ENCODE results near the gene MATN1.
A peak's percentile ranks its signal among the peaks of the same experiment; 100 is the strongest.

MATN1 gene

DNA sequence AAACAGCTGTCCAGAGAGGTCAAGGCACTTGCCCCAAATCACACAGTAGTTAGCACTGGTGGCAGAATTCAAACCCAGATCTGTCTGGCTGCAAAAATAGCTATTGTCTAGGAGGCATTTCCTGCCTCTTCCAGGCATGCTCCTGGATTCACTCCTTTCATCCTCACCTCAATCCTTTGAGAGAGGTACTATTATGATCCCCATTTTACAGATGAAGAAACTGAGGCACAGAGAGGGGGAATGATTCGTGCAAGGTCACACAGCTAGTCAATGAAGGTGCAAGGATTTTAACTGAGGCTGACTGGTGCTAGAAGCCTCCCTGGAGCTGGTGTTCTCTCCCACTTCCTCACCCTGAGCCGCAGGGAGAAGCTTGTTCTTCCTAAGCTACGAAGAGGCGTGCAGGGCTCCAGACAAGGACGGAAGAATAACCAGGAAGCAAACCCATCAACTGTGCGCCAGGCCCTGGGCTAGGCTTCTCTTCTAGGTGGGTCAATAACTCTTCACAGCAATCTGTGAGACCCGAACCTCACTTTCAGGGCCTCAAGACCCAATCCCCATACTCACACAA, 34.8 kb upstream of the MATN1 start:
- H3K27ac ChIP-seq: no peak overlapping the region; the same call in 1 of the 2 replicates
- DNase-seq (ENCODE audit: low spot score): no peak
- ChIA-PET CTCF (interaction anchor here (1.1 to 1.2 kb wide), 2 partner anchors 21 to 44 kb away, joined by 3 to 4 read pairs; no protein-coding TSS in a partner anchor), POLR2A (ENCODE audit: low non-redundant PET) (no interaction called here)
- TF ChIP-seq, protein P1, sequence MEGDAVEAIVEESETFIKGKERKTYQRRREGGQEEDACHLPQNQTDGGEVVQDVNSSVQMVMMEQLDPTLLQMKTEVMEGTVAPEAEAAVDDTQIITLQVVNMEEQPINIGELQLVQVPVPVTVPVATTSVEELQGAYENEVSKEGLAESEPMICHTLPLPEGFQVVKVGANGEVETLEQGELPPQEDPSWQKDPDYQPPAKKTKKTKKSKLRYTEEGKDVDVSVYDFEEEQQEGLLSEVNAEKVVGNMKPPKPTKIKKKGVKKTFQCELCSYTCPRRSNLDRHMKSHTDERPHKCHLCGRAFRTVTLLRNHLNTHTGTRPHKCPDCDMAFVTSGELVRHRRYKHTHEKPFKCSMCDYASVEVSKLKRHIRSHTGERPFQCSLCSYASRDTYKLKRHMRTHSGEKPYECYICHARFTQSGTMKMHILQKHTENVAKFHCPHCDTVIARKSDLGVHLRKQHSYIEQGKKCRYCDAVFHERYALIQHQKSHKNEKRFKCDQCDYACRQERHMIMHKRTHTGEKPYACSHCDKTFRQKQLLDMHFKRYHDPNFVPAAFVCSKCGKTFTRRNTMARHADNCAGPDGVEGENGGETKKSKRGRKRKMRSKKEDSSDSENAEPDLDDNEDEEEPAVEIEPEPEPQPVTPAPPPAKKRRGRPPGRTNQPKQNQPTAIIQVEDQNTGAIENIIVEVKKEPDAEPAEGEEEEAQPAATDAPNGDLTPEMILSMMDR (conservative IDR thresholded peaks at IDR 0.05; ENCODE audit: low read depth): no peak

DNA sequence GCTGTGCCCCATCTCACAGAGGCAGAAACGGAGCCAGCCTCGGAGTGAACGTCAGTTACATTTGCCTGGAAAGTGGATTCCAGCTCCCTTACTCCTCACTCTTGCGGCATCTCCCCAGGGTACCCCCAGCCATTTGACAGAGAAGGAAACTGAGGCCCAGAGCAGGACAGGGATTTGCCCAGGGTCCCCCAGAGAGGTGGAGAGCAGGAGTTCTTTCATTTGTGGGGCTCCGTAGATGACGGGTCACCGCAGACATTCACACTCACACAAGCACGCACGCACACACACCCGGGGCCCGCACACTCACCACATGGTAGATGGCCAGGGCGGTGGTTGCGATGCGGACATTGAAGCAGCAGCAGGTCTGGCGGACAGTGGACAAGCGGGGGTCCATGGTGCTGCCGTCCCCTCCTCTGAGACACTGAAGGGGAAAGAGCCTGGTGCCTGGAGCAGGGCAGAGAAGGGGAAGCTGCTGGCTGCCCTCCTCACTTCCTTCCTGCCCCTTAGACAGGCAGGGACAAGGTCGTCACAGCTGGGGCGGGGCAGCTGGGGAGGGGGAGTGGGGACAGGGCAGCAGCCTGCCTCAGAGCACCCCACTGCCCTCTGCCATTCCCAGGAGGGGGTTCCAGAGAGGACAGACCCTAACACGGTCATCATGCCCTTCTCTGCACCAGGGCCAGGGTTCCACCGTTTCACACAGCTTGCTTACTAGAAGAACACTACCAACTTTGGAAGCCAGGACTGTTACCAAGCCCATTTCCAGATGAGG, 34.2 kb upstream of the MATN1 start, which contains the start of gene LAPTM5:
TSS of gene LAPTM5 (minus strand) at position 423 of the 769 bp plus-strand sequence. CDS start at position 394, 29 bp downstream.
- no peak for DNase-seq (ENCODE audit: low spot score)
- TF ChIP-seq, protein P1 (conservative IDR thresholded peaks at IDR 0.05; ENCODE audit: low read depth): no peak
- ChIA-PET CTCF (interaction anchor here (0.6 to 1.2 kb wide), 5 partner anchors 14 to 549 kb away, joined by 3 to 5 read pairs (median 3); no protein-coding TSS in a partner anchor), POLR2A (ENCODE audit: low non-redundant PET) (interaction anchor here (1.3 kb wide), 1 partner anchor 39 kb away, joined by 3 read pairs; no protein-coding TSS in a partner anchor)
- peak within 1 kb of the TSS; percentile 87 for H3K27ac ChIP-seq

DNA sequence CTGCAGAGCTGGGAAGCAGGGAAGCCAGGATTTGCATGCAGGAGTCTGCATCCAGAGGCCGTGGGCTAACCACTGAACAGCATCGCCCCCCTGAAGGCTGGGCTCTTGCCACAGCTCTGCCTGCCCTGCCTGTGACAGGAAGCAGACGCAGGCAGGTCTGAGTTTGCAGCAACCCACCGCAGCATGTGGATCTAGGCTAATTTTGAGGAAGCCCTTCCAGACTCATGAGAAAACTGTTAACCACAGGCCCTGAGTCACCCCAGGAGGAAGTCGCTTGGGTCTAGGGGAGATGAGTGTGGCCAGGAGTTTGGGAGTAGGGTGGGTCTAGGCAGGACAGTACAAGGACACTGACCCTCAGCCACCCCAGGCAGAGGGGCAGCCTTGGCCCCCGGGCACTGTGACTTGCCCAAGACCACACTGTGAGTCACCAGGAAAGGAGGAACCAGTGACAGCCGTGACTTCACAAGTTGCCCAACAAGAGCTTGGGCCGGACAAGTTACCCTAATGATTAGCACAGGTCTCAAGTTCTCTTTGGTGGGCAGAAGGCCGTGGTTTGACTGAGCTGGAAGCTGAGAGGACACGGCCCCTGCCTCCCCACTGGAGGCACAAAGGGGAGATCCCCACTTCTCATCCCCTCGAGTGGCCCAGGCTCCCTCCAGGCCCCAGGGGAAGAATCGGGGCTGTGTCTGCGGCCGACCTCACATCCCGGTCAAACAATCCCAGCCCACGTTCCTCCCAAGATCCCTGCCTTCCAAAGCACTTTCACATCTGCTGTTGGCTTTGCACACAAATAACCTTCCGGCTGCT, 33.4 kb upstream of the MATN1 start:
- peak overlapping the region; percentile 87 for H3K27ac ChIP-seq
- CTCF ChIA-PET: interaction anchor here (0.6 to 1.0 kb wide), 5 partner anchors 13 to 550 kb away, joined by 3 to 5 read pairs (median 3); no protein-coding TSS in a partner anchor
- POLR2A ChIA-PET (ENCODE audit: low non-redundant PET): interaction anchor here (1.3 kb wide), 1 partner anchor 38 kb away, joined by 3 read pairs; no protein-coding TSS in a partner anchor
- TF ChIP-seq, protein P1 (conservative IDR thresholded peaks at IDR 0.05; ENCODE audit: low read depth): no peak
- DNase-seq (ENCODE audit: low spot score): peak; percentile 82

DNA sequence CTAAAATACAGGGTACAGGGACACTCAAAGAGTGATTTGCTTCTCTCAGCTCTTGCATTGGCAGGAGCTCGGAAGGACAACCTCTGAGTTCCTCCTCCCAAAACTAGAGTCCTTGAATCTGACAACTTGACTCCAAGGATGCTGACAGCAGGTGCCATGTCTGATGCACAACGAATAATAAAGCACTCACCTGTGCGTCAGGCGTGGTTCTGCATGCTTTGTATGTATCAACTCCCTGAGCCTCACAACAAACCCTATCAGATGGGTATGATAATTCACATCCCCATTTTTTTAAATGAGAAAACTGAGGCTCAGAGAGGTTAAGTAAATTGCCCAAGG, 32.8 kb upstream of the MATN1 start:
- DNase-seq (ENCODE audit: low spot score): no peak
- H3K27ac ChIP-seq: peak overlapping the region; percentile 87
- ChIA-PET POLR2A (ENCODE audit: low non-redundant PET) (interaction anchor here (1.3 kb wide), 1 partner anchor 38 kb away, joined by 3 read pairs; no protein-coding TSS in a partner anchor), CTCF (interaction anchor here (0.6 kb wide), 1 partner anchor 23 kb away, joined by 5 read pairs; no protein-coding TSS in a partner anchor)
- TF ChIP-seq, protein P1 (conservative IDR thresholded peaks at IDR 0.05; ENCODE audit: low read depth): no peak

DNA sequence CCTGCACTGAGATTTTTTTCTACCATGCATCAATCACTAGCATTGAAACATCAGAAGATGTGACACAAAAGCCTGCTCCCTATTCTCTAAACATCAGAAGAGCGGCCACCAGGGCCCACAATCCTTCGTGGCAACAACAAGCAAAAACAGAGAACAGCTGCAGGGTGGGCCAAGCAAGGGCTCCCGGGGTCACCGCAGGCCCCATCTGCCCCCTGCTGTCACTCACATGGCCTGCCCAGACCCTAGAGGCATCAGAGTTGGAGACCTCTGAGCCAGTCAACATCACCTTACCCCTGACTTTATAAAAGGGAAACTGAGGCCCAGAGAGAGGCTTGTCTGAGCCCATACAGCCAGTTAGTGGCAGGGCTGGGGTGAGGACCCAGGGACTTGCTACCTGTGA, 32.4 kb upstream of the MATN1 start:
- CTCF ChIA-PET: interaction anchor here (0.6 kb wide), 1 partner anchor 24 kb away, joined by 5 read pairs; no protein-coding TSS in a partner anchor
- TF ChIP-seq, protein P1 (conservative IDR thresholded peaks at IDR 0.05; ENCODE audit: low read depth): no peak
- POLR2A ChIA-PET (ENCODE audit: low non-redundant PET): no interaction called here
- H3K27ac ChIP-seq: peak overlapping the region; percentile 87
- no peak for DNase-seq (ENCODE audit: low spot score)

DNA sequence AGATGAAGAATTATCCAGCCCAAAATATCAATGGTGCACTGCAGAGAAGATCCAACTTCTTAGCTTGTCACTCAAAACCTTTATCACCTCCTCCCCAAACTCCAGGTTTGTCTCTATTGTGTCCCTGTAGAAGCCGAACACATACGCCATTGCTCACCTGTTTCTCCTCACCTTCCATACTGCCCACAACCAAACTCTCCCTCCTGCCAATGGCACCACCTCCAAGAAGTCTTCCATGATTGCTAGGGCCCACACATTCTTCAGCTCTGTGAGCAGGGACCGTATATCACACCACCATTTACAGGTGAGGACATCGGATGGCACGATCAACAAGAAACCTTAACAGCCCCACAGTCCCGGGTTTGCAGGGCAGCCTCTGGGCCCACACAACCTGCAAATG, 31.9 kb upstream of the MATN1 start:
- TF ChIP-seq, protein P1 (conservative IDR thresholded peaks at IDR 0.05; ENCODE audit: low read depth): no peak
- no peak for DNase-seq (ENCODE audit: low spot score)
- ChIA-PET POLR2A (ENCODE audit: low non-redundant PET) (no interaction called here), CTCF (interaction anchor here (0.7 kb wide), 1 partner anchor 27 kb away, joined by 3 read pairs; no protein-coding TSS in a partner anchor)
- peak overlapping the region; percentile 87 for H3K27ac ChIP-seq
